Measurements from ENCODE around the gene NCAPG. TPM values are rescaled to one million over a fixed set of nuclear protein-coding genes. Genes with fewer than 3 reads are reported as not detected.
"Not testable (repeated sequence)": the region's sequence is repeated elsewhere in the genome, so short reads cannot be mapped to it uniquely, and the experiment has no call there.

NCAPG gene
- total RNA-seq, 1 donor from 2014 or later: 6.4 TPM

DNA sequence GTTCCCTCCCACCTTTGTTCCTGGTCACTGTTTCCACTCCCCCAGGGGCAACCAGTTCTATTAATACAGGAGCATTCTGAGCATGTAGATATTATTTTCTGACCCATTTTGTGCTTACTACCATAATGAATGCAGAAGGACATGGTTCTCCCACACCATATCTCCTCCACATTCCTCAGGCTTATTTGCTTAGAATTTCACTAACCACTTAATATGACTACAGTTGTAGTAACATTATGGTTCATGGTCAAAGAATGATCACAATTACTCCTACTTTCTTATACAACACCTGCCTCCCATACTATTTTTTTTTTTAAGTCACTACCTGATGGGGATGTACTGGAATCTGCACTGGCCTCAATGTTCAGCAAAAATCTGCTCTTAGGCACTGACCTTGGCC, 21.8 kb upstream of the NCAPG start:
- DNase-seq: no peak

DNA sequence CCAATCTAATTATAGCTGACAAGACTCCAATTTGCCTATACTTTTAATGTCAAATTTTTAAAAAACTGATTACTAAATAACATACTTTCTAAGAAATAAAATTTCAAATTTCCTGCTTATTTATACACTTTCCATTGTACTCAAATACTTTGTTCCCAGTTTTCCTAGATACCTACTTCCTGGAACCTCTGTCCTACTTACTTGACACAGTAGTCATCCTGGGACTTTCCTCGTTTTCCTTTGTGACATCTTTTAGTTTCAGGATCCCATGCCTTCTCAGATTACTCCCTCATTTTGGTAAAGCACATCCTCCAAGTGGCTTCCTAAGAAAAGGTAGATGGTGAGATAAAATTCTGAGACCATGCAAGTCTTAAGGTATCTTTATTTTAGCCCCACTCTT, 16.0 kb upstream of the NCAPG start:
- DNase-seq: no peak

DNA sequence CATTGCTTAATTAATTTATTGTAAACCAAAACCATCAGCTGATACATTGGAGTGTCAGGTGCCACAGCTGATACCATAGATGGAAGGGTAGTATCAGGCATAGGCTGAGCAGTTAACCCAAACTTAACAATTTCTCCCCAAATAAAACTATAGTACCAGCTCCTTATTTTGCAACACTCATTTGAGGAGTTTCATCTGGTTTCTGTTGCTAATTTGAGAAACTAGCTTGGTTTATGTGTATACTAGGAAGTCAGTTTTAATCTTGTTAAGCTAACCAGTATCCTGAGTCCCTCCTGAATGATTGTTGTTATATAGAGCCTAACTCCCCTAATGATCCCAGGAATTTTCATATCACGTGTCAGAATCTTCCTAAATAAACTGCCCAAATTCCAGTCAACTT, 13.0 kb upstream of the NCAPG start:
- no peak for DNase-seq

DNA sequence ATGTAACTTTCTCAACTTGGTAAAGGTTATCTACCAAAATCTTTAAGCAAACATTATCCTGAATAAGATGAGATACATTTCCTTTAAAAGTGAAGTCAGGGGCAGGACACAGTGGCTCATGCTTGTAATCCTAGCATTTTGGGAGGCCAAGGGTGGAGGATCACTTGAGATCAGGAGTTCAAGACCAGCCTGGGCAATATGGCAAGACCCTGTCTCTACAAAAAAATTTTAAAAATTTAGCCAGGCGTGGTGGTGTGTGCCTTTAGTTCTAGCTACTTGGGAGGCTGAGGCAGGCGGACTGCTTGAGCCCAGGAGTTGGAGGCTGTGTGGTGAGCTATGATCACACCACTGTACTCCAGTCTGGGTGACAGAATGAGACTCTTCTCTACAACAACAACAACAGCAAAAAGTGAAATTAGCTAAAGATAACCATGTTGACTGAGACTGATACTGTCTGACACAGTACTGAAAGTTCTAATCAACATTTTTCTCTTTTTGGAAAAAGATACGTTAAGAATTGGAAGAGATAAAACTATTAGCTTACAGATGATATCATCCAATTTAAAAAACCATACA, 5.1 kb upstream of the NCAPG start:
- DNase-seq: no peak

DNA sequence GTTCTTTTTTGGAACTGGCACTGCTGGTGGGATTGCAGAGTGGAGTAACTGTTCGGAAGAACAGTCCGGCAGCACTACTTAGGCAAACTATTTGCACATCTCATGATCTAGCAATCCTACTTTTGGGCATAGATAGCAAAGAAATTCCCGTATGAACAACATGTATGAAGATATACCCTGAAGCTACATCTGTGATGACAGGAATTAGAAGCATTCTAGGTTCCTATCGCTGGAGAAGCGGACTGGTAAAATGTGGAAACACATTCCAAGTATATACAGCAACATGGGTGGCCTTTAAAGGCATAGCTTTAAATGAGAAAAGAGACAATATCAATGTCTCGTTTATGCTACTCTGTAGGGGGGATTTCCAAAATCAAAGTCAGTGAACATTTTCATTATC, 3.3 kb upstream of the NCAPG start:
- no peak for DNase-seq

DNA sequence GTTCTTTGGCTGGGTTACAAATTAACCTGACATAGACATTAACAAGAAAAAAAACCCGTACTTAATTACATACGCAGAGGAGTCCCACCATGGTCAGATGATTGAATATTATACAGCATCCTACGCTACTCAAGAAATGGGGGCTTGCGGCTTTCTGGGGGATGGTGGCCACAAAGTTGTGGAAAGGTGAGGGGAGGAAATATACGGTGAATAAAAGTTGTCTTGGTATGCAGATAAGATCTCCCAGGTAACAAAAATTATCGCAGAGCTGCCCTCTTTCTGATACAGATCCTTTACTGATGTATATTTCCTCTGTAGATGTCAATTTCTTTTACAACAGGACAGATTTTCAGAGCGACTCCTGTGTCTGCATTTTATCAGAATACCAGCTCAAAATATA, 1.1 kb upstream of the NCAPG start:
- DNase-seq: no peak

DNA sequence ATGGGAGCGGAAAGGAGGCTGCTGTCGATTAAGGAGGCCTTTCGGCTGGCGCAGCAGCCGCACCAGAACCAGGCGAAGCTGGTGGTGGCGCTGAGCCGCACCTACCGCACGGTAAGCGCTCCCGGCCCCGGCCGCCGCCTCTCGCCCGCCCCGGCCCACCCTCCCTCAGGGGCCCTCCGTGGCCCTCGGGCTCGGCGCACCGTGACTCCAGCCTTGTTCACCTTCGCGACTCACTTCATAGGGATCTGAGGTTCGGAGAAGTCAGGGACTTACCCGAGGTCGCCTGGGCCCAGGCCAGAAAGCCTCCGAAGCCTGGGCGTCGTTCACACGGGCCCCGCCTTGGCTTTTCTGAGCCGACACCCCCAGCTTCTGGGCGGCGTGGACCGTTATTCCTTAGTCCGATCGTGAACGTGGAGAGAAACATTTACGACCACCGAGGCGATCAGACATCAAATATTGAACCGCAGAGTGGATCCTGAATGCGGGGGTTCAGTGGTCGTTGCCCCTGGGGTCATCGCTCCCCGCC, 362 bp downstream of the NCAPG start:
- no peak for DNase-seq

DNA sequence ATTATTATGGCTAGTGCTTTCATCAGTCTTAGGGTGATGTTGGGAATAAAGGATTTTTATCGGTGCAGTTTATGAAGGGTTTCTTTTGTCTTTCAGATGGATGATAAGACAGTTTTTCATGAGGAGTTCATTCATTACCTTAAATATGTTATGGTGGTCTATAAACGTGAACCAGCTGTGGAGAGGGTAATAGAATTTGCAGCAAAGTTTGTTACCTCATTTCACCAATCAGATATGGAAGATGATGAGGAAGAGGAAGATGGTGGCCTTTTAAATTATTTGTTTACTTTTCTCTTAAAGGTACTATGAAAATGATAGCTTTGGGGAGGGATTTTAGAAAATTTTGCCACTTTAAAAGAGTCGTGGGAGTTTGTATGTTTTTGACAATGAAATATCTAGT, 1.3 kb downstream of the NCAPG start:
- DNase-seq: no peak

DNA sequence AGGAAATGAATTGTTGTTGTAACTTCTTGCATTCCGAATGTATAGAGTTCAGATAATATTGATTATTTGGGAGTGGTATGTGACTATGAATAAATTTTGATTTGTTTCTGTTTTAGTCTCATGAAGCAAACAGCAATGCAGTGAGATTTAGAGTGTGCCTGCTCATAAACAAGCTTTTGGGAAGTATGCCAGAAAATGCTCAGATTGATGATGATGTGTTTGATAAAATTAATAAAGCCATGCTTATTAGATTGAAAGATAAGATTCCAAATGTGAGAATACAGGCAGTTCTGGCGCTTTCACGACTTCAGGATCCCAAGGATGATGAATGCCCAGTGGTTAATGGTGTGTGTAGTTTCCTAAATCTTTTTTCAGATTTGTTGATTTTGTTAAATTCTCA, 2.0 kb downstream of the NCAPG start:
- no peak for DNase-seq

DNA sequence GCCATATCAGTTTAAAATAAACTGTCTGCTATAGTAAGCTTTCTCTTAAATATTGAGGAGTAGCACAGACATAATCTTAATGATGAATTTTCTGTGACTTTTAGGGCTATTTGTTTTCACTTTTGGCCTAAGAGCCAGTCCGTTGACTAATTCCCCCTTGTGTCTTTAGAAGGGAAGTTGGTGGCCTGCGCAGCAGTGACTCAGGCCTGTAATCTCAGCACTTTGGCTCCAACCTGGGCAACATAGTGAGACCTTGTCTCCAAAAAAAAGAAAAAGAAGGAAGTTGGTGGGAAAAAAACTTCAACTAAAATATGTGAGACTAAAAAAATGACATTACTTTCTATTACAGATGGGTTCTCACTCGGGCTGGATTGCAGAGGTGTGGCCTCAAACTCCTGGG, 3.4 kb downstream of the NCAPG start:
- DNase-seq: no peak

DNA sequence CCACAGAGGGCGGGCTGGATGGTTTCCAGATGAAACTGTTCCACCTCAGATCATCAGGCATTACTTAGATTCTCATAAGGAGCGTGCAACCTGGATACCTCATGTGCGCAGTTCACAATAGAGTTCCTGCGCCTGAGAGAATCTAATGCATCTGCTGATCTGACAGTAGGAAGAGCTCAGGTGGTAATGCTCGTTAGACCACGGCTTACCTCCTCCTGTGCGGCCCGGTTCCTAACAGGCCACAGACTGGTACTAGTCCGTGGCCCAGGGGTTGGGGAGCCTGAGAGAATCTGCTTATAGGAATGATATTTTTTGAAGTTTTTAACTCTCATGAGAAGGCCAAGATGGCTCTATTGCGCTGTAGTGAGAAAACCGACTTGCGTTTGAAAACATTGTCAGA, 5.4 kb downstream of the NCAPG start:
- no peak for DNase-seq

DNA sequence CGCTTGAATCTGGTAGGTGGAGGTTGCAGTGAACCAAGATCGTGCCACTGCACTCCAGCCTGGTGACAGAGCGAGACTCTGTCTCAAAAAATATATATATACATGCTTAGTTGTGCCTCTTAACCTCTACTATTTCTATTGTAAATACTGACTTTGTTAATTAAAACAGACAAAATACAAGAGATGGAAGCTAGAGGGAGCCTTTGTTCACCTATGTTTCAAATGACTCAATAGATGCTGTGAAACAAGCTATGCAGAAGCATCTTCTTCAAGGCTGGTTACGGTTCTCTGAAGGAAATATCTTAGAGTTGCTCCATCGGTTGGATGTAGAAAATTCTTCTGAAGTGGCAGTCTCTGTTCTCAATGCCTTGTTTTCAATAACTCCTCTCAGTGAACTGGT, 6.2 kb downstream of the NCAPG start:
- no peak for DNase-seq

DNA sequence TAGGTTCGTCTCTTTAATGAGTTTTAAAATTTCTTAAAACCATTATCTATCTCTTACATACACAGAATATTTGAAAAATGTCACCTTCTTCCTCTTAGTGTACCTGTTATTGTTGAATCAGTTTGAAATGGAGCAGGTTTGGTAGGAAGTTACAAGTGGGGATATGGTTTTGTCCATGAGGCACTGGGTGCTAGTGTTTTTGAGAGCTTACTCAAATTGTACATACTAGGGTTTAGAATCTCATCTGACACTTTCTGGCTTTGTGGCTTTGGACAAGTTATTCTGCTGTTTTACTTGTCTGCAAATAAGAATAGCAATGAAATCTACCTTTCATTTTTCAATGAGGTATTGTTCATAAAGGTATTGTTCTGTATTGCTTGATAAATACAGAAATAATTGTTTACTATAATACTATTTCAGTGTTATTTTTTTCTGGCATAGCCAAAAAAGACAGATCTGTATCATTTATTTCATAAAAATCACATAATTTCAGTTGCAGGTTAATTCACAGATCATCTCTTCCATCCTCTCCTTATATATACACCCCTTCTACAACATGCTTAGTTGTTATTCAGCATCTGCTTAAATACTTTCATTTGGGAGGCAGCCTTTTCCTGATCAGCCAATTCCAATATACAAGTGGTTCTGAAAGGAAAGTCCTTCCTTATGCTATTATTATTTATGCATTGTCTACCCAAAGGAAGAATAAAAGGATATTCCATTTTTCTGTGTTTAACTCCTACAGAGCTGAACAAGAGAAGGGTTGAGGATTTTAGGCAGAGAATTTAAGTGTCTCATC, 13.3 kb downstream of the NCAPG start:
- no peak for DNase-seq

DNA sequence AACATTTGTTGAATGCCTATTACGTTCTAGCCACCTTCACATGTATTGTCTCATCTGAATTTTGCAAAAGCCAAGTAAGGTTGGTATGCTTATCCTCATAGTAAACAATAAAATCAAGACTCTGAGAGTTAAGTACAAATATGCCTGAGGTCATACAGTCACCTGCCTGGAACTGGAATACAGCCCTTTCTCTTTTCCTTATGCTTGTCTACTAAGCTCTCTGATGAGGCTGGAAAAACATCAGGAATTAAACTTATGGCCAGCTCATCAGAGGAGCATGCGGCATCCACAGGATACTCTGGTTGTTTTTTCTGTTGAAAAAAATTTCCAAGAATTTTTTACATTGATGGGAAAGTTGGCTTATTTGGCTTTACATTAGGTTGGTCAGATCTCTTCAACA, 35.5 kb downstream of the NCAPG start:
- DNase-seq: no peak

DNA sequence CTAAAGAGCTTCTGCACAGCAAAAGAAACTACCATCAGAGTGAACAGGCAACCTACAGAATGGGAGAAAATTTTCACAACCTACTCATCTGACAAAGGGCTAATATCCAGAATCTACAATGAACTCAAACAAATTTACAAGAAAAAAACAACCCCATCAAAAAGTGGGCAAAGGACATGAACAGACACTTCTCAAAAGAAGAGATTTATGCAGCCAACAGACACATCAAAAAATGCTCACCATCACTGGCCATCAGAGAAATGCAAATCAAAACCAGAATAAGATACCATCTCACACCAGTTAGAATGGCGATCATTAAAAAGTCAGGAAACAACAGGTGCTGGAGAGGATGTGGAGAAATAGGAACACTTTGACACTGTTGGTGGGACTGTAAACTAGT, 39.5 kb downstream of the NCAPG start:
- DNase-seq: not testable (repeated sequence)

DNA sequence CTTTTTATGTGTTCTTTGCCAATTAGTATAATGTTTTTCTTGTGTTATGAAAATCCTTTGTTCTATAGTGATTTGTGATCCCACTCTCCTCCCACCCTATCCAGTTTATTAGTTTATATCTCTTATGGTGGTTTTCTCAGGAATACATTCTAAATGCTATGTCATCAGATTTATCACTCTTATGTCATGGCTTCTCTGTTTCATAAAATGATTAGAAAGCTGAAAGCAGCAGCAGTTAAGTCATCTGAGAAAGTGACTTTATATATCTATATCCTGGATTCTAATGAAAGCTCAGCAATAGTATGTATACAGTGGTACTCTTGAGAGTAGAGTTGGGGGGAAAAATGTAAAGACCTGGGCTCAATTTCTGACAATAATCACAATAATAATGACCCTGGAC, 41.2 kb downstream of the NCAPG start:
- no peak for DNase-seq

DNA sequence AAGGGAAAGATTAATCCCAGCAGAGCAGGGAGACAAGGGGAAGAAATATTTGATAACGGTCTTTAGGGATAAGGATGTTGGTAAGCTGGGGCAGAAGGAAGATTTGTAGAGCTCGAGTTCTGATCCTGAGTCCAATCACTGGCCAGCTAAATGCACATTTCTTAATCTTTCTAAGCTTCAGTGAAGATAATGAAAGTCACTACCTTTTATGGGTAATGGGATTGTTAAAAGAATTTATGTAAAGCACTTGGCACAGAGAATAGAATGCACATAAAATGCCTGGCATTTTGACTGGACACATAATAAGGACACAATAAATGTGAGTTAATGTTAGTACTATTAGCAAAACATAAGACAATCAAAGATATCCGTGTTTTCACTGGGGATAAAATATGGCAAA, 43.3 kb downstream of the NCAPG start:
- no peak for DNase-seq

DNA sequence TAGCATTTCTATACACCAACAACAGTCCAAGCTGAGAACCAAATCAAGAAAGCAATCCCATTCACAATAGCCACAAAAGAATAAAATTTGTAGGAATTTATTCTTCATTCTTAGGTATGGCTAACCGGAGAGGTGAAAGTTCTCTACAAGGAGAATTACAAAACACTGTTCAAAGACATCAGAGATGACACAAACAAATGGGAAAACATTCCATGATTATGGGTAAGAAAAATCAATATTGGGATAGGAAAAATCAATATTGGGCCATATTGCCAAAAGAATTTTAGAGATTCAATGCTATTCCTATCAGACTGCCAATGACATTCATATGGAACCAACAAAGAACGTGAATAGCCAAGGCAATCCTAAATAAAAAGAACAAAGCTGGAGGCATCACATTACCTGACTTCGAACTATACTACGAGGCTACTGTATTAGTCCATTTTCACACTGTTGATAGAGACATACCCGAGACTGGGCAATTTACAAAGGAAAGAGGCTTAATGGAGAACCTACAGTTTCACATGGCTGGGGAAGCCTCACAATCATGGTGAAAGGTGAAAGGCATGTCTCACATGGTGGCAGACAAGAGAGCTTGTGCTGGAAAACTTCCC, 49.1 kb downstream of the NCAPG start:
- no peak for DNase-seq

DNA sequence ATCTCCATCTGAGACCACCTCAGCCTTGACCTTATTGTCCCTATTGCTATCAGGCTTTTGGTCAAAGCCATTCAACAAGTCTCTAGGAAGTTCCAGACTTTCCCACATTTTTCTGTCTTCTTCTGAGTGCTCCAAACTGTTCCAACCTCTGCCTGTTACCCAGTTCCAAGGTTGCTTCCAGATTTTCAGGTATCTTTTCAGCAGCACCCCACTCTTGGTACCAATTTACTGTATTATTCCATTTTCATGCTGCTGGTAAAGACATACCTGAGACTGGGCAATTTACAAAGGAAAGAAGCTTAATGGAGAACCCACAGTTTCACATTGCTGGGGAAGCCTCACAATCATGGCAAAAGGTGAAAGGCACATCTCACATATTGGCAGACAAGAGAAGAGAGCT, 51.1 kb downstream of the NCAPG start:
- not testable (repeated sequence) for DNase-seq

DNA sequence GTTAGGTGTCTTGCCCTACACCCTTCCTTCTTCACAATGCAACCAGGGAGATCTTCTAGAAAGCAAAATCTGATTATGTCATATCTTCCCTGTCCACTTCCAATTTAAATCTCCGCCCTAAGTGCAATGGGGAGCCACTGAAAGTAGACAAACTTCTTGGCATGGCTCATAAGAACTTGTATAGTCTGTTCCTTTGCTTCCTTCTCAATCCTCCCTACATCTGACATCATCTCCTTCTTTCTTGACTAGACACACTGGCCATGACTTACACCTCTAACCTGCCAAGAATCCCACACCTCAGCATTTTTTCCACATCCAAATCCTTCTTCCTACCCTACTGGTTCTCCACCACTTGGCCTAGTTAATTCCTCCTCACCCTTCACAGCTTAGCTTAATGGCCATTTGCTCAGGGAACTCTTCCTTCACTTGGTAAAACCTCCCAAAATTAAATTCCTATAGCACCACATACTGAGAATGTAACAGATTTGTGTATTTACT, 55.1 kb downstream of the NCAPG start:
- DNase-seq: no peak

DNA sequence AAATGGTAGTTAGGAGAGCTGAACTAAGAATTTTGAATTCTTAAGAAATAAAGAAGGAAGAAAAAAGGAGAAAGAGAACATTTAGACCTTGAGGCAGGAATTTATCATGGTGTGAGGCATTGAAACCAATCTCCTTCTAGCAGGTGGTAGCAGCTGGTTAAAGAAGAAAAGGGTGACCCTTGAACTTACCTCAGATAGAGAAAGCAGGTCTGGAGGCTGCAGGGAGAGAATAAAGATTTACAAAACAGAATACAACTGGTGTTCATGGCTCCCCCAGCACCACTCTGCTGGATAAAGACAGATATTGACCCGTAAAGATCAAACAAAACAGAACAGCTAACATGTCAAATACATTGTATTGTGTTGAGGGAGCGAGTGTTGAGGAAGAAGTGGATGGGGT, 56.0 kb downstream of the NCAPG start:
- DNase-seq: no peak

DNA sequence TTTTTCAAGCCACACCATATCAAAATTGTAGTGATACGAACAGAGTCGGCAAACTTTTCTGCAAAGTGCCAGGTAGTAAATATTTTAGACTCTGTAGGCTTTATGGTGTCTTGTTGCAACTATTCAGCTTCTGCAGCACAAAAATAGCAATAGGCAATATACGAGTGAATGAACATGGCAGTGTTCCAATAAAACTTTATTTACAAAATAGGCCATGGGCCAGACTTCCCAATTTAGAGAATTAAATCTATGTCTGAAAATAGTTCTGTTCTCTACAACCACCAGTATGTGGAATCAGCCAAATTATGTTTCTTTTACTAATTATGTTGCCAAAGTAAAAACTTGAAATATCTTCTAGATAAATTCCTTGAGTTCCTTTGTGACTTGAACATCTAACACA, 56.5 kb downstream of the NCAPG start:
- DNase-seq: no peak

DNA sequence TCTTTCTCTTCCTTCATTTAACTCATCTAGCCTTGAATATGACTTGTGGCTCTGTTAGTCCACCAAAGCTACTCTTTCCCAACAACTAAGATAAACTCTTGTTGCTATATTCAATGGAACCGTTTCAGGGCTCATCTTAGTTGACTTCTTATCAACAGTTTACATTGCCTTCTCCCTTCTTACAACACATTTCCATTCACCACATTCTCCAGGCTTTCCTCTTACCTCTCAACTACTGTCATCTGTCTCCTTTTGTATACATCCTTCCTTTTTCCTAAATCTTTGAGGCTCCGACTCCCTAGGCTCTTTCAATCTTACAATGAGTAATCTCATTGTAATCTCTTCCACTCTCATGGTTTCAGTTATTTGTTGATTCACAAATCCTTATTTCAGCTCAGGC, 58.5 kb downstream of the NCAPG start:
- DNase-seq: no peak

Data from occipital lobe (tissue), 2 donors.